Lower leg skin (tissue), 3 donors: ENCODE data around the gene PIK3CA.

Experiments
- CTCF ChIP-seq, 3 donors: fragments of 450-650 bp; IDR thresholded peaks; one replicate each; pipeline ENCODE4 v1.5.1; 2016; ENCODE audit warnings: antibody characterized with exemption in 3 of 3, mild to moderate bottlenecking in 3 of 3, moderate library complexity in 2 of 3
- POLR2A ChIP-seq, 2 donors: fragments of 450-650 bp; IDR thresholded peaks; one replicate each; pipeline ENCODE4 v1.6.1; 2016 to 2017; ENCODE audit warnings: antibody characterized with exemption in 2 of 2, mild to moderate bottlenecking in 1 of 2, moderate library complexity in 1 of 2

- TF ChIP-seq POLR2A (IDR thresholded peaks at IDR 0.05) (no peak), CTCF (IDR thresholded peaks at IDR 0.05) (no peak)
These were observed 664 bp upstream of the PIK3CA start for GRCh38 chr3:179147514-179147872.
